Lower lobe of right lung (tissue), 2 donors: ENCODE measurements around the gene OR5C1. TPM values are rescaled to one million over a fixed set of nuclear protein-coding genes. Genes with fewer than 3 reads are reported as not detected.

ENCODE experiments used
- ATAC-seq, 2 donors: fragments of 200-7000 bp; cut with Tn5 transposase; one replicate each; pipeline ENCODE4 v1.9.1; 2020 to 2022; ENCODE audit warnings: mild to moderate bottlenecking in 2 of 2, moderate library complexity in 2 of 2
- DNase-seq: peaks from one replicate; pipeline ENCODE4 v3.0.0-alpha.2; 2020
- H3K27ac ChIP-seq: fragments of 200-600 bp; one replicate; pipeline ENCODE4 v1.8.0; 2022
- H3K27me3 ChIP-seq: fragments of 200-600 bp; one replicate; pipeline ENCODE4 v1.8.0; 2022; ENCODE audit warnings: low read depth
- H3K36me3 ChIP-seq: fragments of 200-600 bp; one replicate; pipeline ENCODE4 v1.8.0; 2022; ENCODE audit warnings: mild to moderate bottlenecking
- H3K4me1 ChIP-seq: fragments of 200-600 bp; one replicate; pipeline ENCODE4 v1.8.0; 2022
- H3K4me3 ChIP-seq: fragments of 200-600 bp; one replicate; pipeline ENCODE4 v1.8.0; 2022; ENCODE audit warnings: mild to moderate bottlenecking
- H3K9me3 ChIP-seq: fragments of 200-600 bp; one replicate; pipeline ENCODE4 v1.8.0; 2022
- intact Hi-C: fragments of 100-400 bp; cut with DNase I; formaldehyde crosslinking; loops from one replicate; pipeline ENCODE4 v1.11.0; 2022
- long read RNA-seq: library from polyadenylated mRNA; unstranded; transcript quantifications from one replicate; pipeline ENCODE4 v2.0.0, GENCODE V29; 2021
- total RNA-seq: library from RNA; stranded (reverse); fragmentation: NEBNext Ultra II Directional; extraction: Animal tissue kit (Norgen Biotek cat#: 25700); gene quantifications from one replicate; pipeline ENCODE4 v1.2.1, GENCODE V29; 2021
- TF ChIP-seq, protein P1 (sequence below): fragments of 200-600 bp; IDR thresholded peaks from one replicate; pipeline ENCODE4 v1.8.0; 2022; ENCODE audit warnings: antibody characterized with exemption, mild to moderate bottlenecking
- donor health status: DM: no; HTN: yes; CAD: no; lungs with severe emphysema.

OR5C1 gene
- total RNA-seq, result not detected
- long read RNA-seq, result 0 reads

DNA sequence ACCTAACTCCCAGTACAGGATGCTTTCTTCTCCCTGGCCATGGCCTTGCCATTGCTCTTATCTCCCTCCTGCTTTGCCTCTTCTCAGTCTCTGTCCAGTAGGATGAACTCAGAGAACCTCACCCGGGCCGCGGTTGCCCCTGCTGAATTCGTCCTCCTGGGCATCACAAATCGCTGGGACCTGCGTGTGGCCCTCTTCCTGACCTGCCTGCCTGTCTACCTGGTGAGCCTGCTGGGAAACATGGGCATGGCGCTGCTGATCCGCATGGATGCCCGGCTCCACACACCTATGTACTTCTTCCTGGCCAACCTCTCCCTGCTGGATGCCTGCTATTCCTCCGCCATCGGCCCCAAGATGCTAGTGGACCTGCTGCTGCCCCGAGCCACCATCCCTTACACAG, at the start of gene OR5C1:
TSS of gene OR5C1 (plus strand) at position 103 of the 400 bp plus-strand sequence. CDS start at position 103, 0 bp downstream.
- H3K4me3 ChIP-seq, result no peak within 1 kb of the TSS
- TF ChIP-seq, protein P1, sequence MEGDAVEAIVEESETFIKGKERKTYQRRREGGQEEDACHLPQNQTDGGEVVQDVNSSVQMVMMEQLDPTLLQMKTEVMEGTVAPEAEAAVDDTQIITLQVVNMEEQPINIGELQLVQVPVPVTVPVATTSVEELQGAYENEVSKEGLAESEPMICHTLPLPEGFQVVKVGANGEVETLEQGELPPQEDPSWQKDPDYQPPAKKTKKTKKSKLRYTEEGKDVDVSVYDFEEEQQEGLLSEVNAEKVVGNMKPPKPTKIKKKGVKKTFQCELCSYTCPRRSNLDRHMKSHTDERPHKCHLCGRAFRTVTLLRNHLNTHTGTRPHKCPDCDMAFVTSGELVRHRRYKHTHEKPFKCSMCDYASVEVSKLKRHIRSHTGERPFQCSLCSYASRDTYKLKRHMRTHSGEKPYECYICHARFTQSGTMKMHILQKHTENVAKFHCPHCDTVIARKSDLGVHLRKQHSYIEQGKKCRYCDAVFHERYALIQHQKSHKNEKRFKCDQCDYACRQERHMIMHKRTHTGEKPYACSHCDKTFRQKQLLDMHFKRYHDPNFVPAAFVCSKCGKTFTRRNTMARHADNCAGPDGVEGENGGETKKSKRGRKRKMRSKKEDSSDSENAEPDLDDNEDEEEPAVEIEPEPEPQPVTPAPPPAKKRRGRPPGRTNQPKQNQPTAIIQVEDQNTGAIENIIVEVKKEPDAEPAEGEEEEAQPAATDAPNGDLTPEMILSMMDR, result no peak
- no peaks in the 10 kb centered on the region for H3K9me3 ChIP-seq
- no peak within 1 kb of the TSS for H3K27ac ChIP-seq
- intact Hi-C loops, result no loop called here
- H3K4me1 ChIP-seq, result no peaks in the 10 kb centered on the region
- ATAC-seq (no peak), DNase-seq (no peak)
- no peaks in the 10 kb centered on the region for H3K27me3 ChIP-seq
- no peaks in the 10 kb centered on the region for H3K36me3 ChIP-seq

DNA sequence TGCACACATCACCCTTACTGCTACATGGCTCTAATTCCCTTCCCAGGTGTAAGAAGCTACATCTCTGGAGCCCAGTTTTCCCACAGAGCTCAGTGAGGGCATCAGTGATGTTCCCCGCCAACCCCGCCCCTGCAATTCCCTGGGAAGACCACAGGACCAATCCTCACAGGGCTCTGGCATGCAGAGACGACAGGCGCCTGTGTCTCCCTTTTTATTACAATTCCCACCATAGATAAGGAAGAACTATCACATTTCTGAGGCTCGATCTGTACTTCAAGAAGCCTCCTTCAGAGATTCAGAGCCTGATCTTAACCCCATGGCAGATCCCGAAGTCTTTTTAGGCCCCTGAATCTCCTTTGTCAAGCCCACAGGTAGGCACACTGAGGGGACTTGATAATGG, 46.7 kb upstream of the OR5C1 start, which contains the start of gene OR1L6:
TSS of gene OR1L6 (plus strand) at position 301 of the 400 bp plus-strand sequence. CDS start 7,545 bp downstream, outside the sequence.
- intact Hi-C loops, result no loop called here
- Histone ChIP-seq H3K27me3 (no peaks in the 10 kb centered on the region), H3K4me1 (no peaks in the 10 kb centered on the region), H3K4me3 (no peak within 1 kb of the TSS), H3K9me3 (peaks cover 10% of the 10 kb centered on the region), H3K27ac (no peak within 1 kb of the TSS), H3K36me3 (no peaks in the 10 kb centered on the region)
- DNase-seq (no peak), ATAC-seq (no peak)
- TF ChIP-seq, protein P1, result no peak

DNA sequence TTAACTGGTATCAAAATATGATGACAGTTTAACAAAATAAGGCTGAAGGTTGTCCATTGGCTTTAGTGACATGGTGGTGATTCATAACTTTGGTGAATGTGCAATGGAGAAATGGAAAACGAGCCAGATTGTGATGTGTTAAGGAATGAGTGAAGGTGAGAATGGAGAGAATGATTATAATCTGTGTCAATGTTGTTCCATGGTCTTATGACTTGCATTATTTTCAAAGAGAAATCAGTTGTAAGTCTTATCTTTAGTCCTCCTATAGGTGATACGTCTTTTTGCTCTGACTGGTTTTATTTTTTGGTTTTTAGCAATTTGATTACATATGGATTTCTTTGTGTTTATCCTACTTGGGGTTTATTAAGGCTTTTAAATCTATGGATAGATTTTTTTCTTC, 33.9 kb upstream of the OR5C1 start:
- TF ChIP-seq, protein P1, result no peak
- no peak overlapping the region for H3K4me3 ChIP-seq
- no peak overlapping the region for H3K27ac ChIP-seq
- no peaks in the 10 kb centered on the region for H3K4me1 ChIP-seq
- no peak for DNase-seq
- intact Hi-C loops, result no loop called here
- no peaks in the 10 kb centered on the region for H3K36me3 ChIP-seq
- no peak for ATAC-seq
- peaks cover 12% of the 10 kb centered on the region for H3K9me3 ChIP-seq
- H3K27me3 ChIP-seq, result no peaks in the 10 kb centered on the region

DNA sequence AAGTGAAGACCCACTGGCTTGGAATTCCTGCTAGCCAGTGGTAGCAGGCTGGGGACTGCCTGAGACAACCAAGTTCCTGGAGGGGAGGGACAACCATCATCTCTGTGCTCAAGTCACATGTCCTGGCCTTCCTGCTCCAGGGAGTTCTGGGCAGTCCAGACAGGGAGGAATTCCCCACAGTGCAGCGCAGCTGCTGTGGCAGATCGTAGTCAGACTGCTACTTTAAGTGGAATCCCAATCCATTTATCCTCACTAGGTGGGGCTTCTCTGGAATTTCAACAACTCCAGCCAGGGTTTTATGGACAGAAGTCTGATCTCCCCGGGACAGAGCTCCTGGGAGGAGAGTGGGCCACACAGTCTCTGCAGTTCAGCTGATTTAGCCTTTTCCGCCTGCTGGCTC, 20.9 kb upstream of the OR5C1 start:
- Histone ChIP-seq H3K27ac (no peak overlapping the region), H3K4me1 (no peaks in the 10 kb centered on the region), H3K36me3 (no peaks in the 10 kb centered on the region), H3K4me3 (no peak overlapping the region), H3K27me3 (no peaks in the 10 kb centered on the region), H3K9me3 (peaks cover 25% of the 10 kb centered on the region)
- intact Hi-C loops, result no loop called here
- TF ChIP-seq, protein P1, result no peak
- no peak for ATAC-seq
- no peak for DNase-seq

DNA sequence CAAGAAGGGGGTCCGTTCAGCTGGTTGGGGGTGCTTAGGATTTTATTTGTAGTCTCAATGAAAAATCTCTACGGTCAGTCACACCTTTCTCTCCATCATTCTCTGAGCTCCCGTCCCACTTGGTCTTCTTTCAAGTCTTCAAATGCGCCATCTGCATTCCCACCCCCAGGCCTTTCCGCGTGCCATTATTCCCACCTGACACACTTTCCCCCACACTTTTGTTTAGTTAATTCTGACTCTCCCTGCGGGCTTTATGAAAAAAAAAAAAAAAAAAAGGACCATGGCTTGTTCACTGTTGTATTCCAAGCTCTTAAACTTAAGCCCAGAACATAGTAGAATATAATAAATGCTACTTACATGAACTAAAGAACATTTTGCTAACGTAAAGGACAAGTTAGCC, 11.7 kb upstream of the OR5C1 start:
- ATAC-seq (no peak), DNase-seq (no peak)
- intact Hi-C loops, result no loop called here
- Histone ChIP-seq H3K27me3 (no peaks in the 10 kb centered on the region), H3K4me1 (no peaks in the 10 kb centered on the region), H3K27ac (no peak overlapping the region), H3K9me3 (peaks cover 12% of the 10 kb centered on the region), H3K4me3 (no peak overlapping the region), H3K36me3 (no peaks in the 10 kb centered on the region)
- TF ChIP-seq, protein P1, result no peak
